Uterine smooth muscle cell (primary cell): ENCODE data around the gene PABPN1L. TPM values are rescaled to one million over a fixed set of nuclear protein-coding genes. Genes with fewer than 3 reads are reported as not detected.

ENCODE experiments used
- total RNA-seq: library from RNA; depleted of rRNA; stranded (reverse); fragments of >200 nt; gene quantifications from 2 replicates; pipeline ENCODE4 v1.2.3, GENCODE V29; 2014

Gene PABPN1L
- total RNA-seq: not detected in 2 replicates

GRCh38 chr16:88866151-88866920, at the start of gene PABPN1L:
Gene PABPN1L (minus strand): TSS chr16:88866660. CDS start chr16:88866606, 54 bp downstream.

GRCh38 chr16:88856828-88857727, 9.4 kb downstream of the PABPN1L start, which contains the start of the genes GALNS and TRAPPC2L:
Gene GALNS (minus strand): TSS chr16:88856947. CDS start chr16:88856877, 70 bp downstream.
Gene TRAPPC2L (plus strand): TSS chr16:88857127. CDS start chr16:88857151, 24 bp downstream.

Other genes with a start within 250 kb of the PABPN1L start
- 0.12 TPM in 1 of 2 replicates, not detected in the other for gene IL17C, start 228.1 kb downstream of the PABPN1L start, total RNA-seq
- 138 and 211 TPM in 2 replicates for gene CYBA, start 215.6 kb downstream of the PABPN1L start, total RNA-seq
- 186 and 246 TPM in 2 replicates for gene MVD, start 203.6 kb downstream of the PABPN1L start, total RNA-seq
- 0.11 and 0.12 TPM in 2 replicates for gene SNAI3, start 180.2 kb downstream of the PABPN1L start, total RNA-seq
- gene RNF166, start 160.3 kb downstream of the PABPN1L start, total RNA-seq: 17.5 and 18.6 TPM in 2 replicates
- gene CTU2, start 160.2 kb downstream of the PABPN1L start, total RNA-seq: 17.9 and 28.8 TPM in 2 replicates
- gene PIEZO1, start 81.4 kb downstream of the PABPN1L start, total RNA-seq: 205 and 266 TPM in 2 replicates
- 6.1 and 25.0 TPM in 2 replicates for gene CDT1, start 62.9 kb downstream of the PABPN1L start, total RNA-seq
- gene APRT, start 54.7 kb downstream of the PABPN1L start, total RNA-seq: 60.5 and 67.5 TPM in 2 replicates
- 26.8 and 30.7 TPM in 2 replicates for gene GALNS, start 9.7 kb downstream of the PABPN1L start, total RNA-seq
- gene TRAPPC2L, start 9.5 kb downstream of the PABPN1L start, total RNA-seq: 50.2 and 59.4 TPM in 2 replicates
- gene CBFA2T3, start 110.5 kb upstream of the PABPN1L start, total RNA-seq: not detected in 2 replicates
- 25.1 and 26.6 TPM in 2 replicates for gene ACSF3, start 227.2 kb upstream of the PABPN1L start, total RNA-seq